Choroid plexus epithelial cell (primary cell): ENCODE results near the gene QRFP.
"Not testable (repeated sequence)": the region's sequence is repeated elsewhere in the genome, so short reads cannot be mapped to it uniquely, and the experiment has no call there.

Experiments
- DNase-seq: peaks from one replicate; pipeline ENCODE4 v3.0.0-alpha.2; 2010; ENCODE audit warnings: low read depth
- H3K4me3 ChIP-seq: 2 replicates; pipeline ENCODE4 v1.5.1; 2011; ENCODE audit warnings: low read depth, mild to moderate bottlenecking, control low read depth, low read length, moderate library complexity
- CTCF ChIP-seq: conservative IDR thresholded peaks from 2 replicates; pipeline ENCODE4 v1.5.1; 2011; ENCODE audit warnings: low read depth, mild to moderate bottlenecking, control low read depth, inconsistent platforms, low read length, moderate library complexity

QRFP gene

DNA sequence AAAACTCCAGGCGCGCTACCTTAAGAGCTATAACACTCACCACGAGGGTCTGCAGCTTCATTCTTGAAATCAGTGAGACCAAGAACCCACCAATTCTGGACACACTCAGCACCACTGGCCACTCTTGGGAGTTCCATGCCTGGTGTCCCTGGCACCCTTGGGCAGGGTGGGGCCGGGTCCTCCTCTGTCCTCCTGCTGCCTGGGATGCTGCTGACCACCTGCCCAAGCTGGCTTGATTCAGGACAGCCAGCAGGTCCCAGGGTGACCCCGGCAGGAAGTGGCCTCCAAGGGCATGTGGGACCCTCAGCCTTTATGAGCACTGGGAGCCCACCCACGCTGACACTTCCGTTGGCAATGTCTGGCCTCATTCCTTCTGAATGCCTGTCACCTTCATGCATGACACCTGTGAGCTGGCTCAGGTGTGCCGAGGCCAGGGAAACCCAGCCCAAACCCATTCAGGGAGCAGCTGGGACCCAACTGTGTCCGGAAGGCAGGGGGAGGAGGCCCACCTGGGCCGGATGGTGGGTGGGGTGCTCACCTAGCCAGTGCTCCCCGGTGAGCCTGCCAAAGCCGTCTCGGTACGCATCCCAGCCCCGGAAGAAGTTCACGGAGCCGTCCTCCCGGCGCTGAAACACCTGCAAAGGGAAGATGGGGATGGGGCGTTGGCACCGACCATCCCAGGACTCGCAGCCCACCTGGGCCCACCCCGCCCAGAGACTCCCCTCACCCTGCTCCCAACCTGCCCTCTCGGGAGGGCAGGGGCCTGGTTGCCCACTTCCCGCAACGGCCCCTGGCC lies 14.8 kb upstream of the QRFP start:
- no peak overlapping the region for H3K4me3 ChIP-seq
- no peak for DNase-seq
- TF ChIP-seq CTCF: no peak

- not testable (repeated sequence) for DNase-seq
Measured at GRCh38 chr9:130910670-130911069, 14.1 kb upstream of the QRFP start.

GRCh38 chr9:130910041-130910440 lies 13.4 kb upstream of the QRFP start:
- not testable (repeated sequence) for DNase-seq, H3K4me3 ChIP-seq

More at GRCh38 chr9:130910670-130911069, 14.1 kb upstream of the QRFP start:
- H3K4me3 ChIP-seq: not testable (repeated sequence)

- DNase-seq: no peak
- no peak overlapping the region for H3K4me3 ChIP-seq
- no peak for TF ChIP-seq CTCF
Measured at GRCh38 chr9:130908878-130909355, 12.3 kb upstream of the QRFP start.

DNA sequence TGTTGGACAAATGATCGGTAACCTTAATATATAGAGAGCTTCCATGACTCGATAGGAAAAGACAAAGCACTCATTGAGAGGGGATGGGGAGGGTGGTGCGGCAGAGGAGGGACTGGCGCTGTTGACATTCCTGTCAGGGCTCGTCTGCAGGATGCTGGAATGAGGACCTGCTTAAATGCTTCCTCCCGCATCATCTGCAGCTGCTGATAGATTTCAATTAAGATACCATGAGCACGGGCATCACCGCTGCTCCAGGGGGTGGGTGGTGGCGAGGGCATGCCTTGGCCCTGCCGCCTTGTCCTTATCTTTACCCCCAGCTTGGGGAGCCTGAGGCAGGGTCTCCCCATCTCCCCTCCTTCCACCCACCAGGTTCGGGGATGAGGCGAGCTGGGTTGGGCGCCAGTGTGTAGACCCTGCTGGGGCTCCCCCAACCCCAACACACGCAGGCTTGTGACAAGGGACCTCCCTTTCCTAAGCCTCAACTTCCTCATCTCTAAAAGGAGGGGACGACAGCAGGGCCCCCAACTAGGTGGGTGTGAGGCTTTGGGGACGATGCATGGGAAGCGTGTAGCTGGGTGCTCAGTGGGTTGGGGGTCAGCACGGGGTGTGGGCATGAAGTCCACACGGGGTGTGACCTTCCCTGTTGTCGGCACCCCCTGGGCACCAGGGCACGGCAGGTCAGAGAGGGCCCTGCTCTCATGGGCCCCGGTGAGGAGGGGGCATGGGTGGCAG lies 11.7 kb upstream of the QRFP start:
- no peak for TF ChIP-seq CTCF
- DNase-seq: no peak
- no peak overlapping the region for H3K4me3 ChIP-seq

DNA sequence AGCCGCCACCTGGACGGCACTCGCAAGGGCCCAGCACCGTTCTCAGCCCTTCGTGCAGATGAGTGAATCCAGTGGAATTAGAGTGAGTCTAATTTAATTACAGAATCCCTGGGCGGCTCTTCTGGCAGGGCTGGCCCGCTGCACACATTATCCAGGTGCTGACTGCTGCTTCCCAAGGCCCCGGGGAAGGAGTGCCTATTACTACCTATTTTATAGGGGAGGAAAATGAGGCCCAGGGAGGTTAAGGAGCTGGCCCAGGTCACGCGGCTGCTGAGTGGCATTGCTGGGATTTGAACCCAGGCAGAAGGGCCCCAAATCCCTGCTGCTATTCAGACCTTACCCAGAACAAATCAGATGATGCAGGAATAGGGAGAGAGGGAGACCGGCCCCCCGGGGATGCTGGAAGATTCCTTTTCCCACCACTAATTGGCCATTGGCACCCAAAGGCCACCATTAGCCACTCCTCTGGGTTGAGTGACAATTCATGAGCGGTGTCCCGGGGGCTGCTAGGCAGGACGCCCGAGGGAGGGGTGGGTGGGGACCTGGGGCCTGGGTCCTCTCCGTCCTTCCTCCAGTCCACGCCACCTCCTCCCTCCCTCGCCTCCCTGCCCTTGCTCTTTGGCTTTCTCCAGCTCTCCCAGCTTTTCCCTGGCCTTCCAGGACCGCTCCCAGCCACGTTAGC lies 10.3 kb upstream of the QRFP start:
- no peak overlapping the region for H3K4me3 ChIP-seq
- TF ChIP-seq CTCF: no peak
- DNase-seq: no peak

GRCh38 chr9:130905902-130906734 lies 9.5 kb upstream of the QRFP start:
- no peak for DNase-seq
- no peak for TF ChIP-seq CTCF
- H3K4me3 ChIP-seq: no peak overlapping the region
